Activated CD4-positive, alpha-beta T cell treated with anti-CD3 and anti-CD28 coated beads, Interleukin-2, amount 50 U/mL, for 24 hours (primary cell): ENCODE measurements around the gene RENBP.
A peak's percentile ranks its signal among the peaks of the same experiment; 100 is the strongest.

Experiments
- DNase-seq, 2 donors: peaks; one replicate each; pipeline ENCODE4 v3.0.0-alpha.2; 2020; ENCODE audit warnings: low read depth in 1 of 2, low spot score in 1 of 2

Gene RENBP

GRCh38 chrX:153934148-153934761 is 10.2 kb downstream of the RENBP start:
- DNase-seq, result no peak

- no peak for DNase-seq
These were observed 10.7 kb downstream of the RENBP start for GRCh38 chrX:153933748-153934147.

- no peak for DNase-seq
These were observed 12.1 kb downstream of the RENBP start for GRCh38 chrX:153932220-153932915.

- DNase-seq, result no peak
These were observed 12.7 kb downstream of the RENBP start for GRCh38 chrX:153931748-153932147.

- DNase-seq, result no peak
These were observed 13.3 kb downstream of the RENBP start for GRCh38 chrX:153931151-153931550.

- DNase-seq, result no peak
These were observed 14.2 kb downstream of the RENBP start for GRCh38 chrX:153930011-153930910.

- DNase-seq, result no peak
These were observed 14.9 kb downstream of the RENBP start for GRCh38 chrX:153929576-153929975.

GRCh38 chrX:153928846-153929245 is 15.6 kb downstream of the RENBP start:
- DNase-seq, result no peak

GRCh38 chrX:153927922-153928760 is 16.3 kb downstream of the RENBP start:
- peak; percentile 74 to 84 for DNase-seq

GRCh38 chrX:153927672-153927921 is 16.8 kb downstream of the RENBP start:
- DNase-seq, result no peak

GRCh38 chrX:153926858-153927671 is 17.4 kb downstream of the RENBP start:
- DNase-seq, result peak in 1 of 2 donors; percentile 62

GRCh38 chrX:153926552-153926857 is 17.9 kb downstream of the RENBP start:
- DNase-seq, result no peak

GRCh38 chrX:153925739-153926551 is 18.5 kb downstream of the RENBP start, which contains the start of gene ARHGAP4:
ARHGAP4 (minus strand) TSS chrX:153926264; CDS start chrX:153926202, 62 bp downstream.
- peak in 1 of 2 donors; percentile 36 for DNase-seq

GRCh38 chrX:153925387-153925738 is 19.1 kb downstream of the RENBP start:
- no peak for DNase-seq

GRCh38 chrX:153924149-153924861 is 20.1 kb downstream of the RENBP start:
- DNase-seq, result no peak

- no peak for DNase-seq
These were observed 21.2 kb downstream of the RENBP start for GRCh38 chrX:153922932-153923857.

- DNase-seq, result no peak
These were observed 22.7 kb downstream of the RENBP start for GRCh38 chrX:153921511-153922446.
